ENCODE results near the gene VWDE.

VWDE gene

DNA sequence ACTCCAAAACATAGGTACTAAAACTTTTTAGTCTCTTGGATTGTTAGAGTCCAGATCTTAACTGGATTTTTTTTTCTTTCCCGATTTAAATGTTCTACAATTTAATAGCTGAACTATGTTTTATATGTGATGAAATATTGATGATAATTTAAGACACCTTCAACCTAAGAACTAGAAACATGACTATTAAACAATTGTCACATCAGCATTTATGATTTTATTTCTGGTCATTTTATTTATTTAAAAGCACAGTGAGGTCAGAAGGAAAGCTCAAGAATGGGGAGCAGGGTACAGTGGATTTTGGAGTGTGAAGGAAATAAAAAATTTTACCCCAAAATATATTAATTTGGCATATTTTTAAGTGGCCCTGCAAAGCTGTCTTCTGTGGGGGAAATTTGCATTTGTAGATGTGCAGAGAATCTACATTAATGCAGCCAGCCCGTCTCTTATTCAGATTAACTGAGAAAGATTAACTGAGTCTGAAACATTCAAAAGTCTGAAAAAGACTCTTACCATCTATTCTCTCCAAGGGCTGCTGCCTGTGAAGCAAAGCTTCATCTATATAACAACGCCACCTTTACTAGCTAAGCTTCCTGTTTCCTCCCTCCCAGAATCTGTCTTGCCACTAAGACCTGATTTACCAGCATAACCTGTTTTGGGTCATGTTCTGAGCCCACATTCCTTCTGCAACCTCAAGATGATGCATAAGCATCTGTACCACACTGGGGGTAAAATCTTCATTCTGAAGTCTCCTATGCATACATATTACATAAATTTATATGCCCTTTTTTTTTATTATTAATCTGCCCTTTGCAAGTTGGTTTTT is 106.2 kb downstream of the VWDE start:
- Mint-ChIP-seq H3K36me3 (ENCODE audit: low read depth) (no peaks in the 10 kb centered on the region), H3K9me3 (no peaks in the 10 kb centered on the region), H3K4me3 (no peak overlapping the region), H3K4me1 (ENCODE audit: low read depth) (peaks cover 2% of the 10 kb centered on the region), H3K27me3 (ENCODE audit: low read depth) (peaks cover 6% of the 10 kb centered on the region), H3K27ac (no peak overlapping the region)

DNA sequence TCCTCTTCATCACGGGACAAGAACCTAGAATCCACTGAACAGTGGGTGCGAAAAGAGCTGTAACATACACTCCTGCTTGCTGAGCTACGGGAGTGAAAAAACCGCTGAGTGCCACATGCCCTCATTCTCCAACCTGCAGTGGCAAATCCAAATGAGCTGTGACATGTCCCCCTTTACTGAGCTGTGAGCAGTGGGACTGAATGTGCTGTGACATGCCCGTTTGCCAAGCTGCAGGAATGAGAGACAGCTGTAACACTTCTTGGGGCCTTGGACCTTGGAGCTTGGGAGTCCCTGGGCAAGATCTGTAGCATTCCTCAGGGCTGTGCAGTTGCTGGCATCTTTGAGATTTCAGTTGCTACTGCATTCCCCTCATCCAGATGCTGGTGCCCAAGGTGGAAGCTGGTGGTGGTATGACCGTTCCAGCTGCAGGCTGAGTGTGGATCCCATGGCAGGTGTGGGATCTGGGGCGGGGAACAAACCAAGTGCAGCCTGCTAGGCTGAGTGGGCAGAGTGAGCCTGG is 107.6 kb downstream of the VWDE start:
- Mint-ChIP-seq H3K27me3 (ENCODE audit: low read depth) (peaks cover 6% of the 10 kb centered on the region), H3K27ac (no peak overlapping the region), H3K36me3 (ENCODE audit: low read depth) (no peaks in the 10 kb centered on the region), H3K4me3 (no peak overlapping the region), H3K4me1 (ENCODE audit: low read depth) (peaks cover 2% of the 10 kb centered on the region), H3K9me3 (no peaks in the 10 kb centered on the region)

DNA sequence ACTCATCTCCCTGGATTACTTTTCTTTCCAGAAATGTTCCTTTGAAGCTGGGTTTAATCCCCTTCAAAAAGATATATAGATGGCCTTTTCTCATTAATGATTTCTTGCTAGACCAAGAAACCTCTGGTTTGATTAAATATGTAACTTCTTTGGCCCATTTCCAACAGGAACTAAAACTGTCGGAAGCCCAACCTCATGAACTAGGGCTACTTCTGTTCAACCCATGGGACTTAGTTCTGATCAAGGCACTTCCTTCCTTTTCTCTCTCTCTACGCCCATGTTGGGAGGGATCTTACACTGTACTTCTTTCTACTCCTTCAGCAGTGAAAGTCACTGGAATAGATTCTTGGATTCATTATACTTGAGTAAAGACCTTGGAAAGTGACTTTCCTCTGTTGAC is 109.0 kb downstream of the VWDE start:
- Mint-ChIP-seq H3K4me1 (ENCODE audit: low read depth) (peaks cover 2% of the 10 kb centered on the region), H3K27ac (no peak overlapping the region), H3K4me3 (no peak overlapping the region), H3K27me3 (ENCODE audit: low read depth) (peaks cover 6% of the 10 kb centered on the region), H3K9me3 (peaks cover under 1% of the 10 kb centered on the region), H3K36me3 (ENCODE audit: low read depth) (no peaks in the 10 kb centered on the region)

DNA sequence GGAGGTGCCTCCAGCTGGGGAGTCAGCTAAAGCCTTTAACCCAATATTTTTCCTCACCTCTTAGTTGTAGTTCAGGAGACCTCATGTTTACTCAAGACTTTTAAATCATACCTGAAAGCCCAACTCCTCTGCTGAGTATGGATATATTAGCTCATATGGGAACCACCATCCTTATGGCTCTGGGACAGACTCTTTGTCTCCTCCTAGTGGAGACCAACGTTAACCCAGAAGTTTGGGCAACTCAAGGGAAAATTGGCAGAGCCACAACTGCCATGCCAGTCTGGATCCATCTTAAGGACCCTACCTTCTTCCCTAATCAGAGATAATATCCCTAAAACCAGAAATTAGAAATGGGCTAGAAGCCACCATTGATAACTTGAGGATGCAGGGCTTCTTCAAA is 111.8 kb downstream of the VWDE start:
- Mint-ChIP-seq H3K27ac (no peak overlapping the region), H3K4me1 (ENCODE audit: low read depth) (peaks cover 2% of the 10 kb centered on the region), H3K9me3 (peaks cover 4% of the 10 kb centered on the region), H3K27me3 (ENCODE audit: low read depth) (peaks cover 6% of the 10 kb centered on the region), H3K4me3 (no peak overlapping the region), H3K36me3 (ENCODE audit: low read depth) (no peaks in the 10 kb centered on the region)

DNA sequence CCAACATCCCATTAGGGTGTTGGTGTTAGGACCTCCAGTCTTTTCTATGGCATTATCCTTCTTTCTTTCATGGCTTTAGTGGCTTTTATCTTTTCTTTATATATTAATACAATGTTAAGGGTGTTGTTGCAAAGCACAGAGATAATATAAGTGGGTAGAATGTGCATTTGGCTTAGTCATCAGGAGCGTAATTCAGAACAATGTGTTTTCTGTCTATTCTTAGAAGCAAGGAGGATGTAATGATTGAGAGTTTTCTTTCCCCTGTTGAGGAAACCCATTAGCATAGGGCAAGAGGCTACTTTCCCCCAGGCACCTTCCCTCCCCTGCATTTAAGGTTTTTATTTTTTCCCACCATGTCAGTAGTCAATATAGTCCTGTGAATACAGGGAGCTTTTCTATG is 112.9 kb downstream of the VWDE start:
- H3K27me3 Mint-ChIP-seq (ENCODE audit: low read depth) = peaks cover 6% of the 10 kb centered on the region
- no peak overlapping the region for H3K4me3 Mint-ChIP-seq
- H3K27ac Mint-ChIP-seq = no peak overlapping the region
- H3K36me3 Mint-ChIP-seq (ENCODE audit: low read depth) = no peaks in the 10 kb centered on the region
- H3K9me3 Mint-ChIP-seq = peaks cover 4% of the 10 kb centered on the region
- H3K4me1 Mint-ChIP-seq (ENCODE audit: low read depth) = peaks cover 2% of the 10 kb centered on the region

DNA sequence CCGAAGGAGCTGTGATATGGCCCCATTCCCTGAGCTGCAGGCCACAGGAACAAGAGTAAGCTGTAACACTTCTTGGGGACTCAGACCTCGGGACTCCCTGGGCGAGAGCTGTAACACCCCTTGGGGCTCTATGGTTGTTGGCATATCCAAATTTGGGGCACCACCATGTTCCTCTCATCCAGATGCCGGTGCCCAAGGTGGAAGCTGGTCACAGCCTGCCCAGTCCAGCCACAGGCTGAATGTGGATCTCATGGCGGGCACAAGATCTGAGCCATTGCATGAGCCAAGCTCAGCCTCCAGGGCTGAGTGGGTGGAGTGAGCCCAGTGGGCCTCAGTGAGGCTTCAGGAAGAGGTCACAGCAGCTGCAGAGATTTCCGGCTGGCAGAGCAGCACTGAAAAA is 113.7 kb downstream of the VWDE start:
- no peak overlapping the region for H3K27ac Mint-ChIP-seq
- H3K9me3 Mint-ChIP-seq = peaks cover 4% of the 10 kb centered on the region
- peaks cover 4% of the 10 kb centered on the region for H3K27me3 Mint-ChIP-seq (ENCODE audit: low read depth)
- no peak overlapping the region for H3K4me3 Mint-ChIP-seq
- no peaks in the 10 kb centered on the region for H3K36me3 Mint-ChIP-seq (ENCODE audit: low read depth)
- peaks cover 2% of the 10 kb centered on the region for H3K4me1 Mint-ChIP-seq (ENCODE audit: low read depth)

DNA sequence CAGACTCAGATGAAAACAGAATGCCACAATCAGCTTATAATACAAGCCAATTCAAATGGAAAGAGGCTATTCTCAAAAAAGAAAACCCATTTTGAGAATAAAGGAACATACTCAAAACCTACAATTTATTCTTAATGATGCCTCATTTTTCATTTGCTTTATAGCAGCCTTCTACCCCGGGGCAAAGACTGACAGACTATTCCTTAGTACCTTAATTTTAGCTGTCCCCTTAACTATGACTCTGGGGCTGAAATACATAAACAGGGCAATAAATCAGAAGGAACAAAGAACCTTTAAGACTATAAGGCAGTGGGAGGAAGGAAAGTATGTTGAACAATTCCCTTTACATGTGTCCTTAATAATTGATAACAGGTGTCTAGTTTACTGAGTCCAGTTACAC is 115.8 kb downstream of the VWDE start:
- Mint-ChIP-seq H3K27me3 (ENCODE audit: low read depth) (peaks cover 5% of the 10 kb centered on the region), H3K36me3 (ENCODE audit: low read depth) (no peaks in the 10 kb centered on the region), H3K9me3 (peaks cover 4% of the 10 kb centered on the region), H3K4me1 (ENCODE audit: low read depth) (no peaks in the 10 kb centered on the region), H3K27ac (no peak overlapping the region), H3K4me3 (no peak overlapping the region)

DNA sequence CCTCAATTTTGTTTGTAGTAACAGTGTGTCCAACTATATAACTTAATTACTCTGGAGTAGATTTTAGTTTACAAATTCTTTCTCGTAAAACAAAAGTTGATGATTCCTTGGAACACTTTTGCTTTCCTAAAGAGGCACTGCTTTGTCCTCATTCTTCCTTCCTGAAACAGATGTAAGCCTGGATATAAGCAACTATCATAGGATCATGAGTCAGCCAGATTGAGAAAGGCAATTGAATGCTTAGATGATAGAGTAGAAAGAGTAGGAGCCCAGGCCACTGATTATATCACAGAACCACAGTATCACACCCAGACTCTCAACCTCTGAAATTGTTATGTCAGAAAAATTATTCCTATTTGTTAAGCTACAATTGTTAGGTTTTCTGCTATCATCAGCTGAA is 122.6 kb downstream of the VWDE start:
- peaks cover 18% of the 10 kb centered on the region for H3K9me3 Mint-ChIP-seq
- H3K4me1 Mint-ChIP-seq (ENCODE audit: low read depth) = peaks cover 2% of the 10 kb centered on the region
- peaks cover 1% of the 10 kb centered on the region for H3K36me3 Mint-ChIP-seq (ENCODE audit: low read depth)
- no peak overlapping the region for H3K4me3 Mint-ChIP-seq
- no peak overlapping the region for H3K27ac Mint-ChIP-seq
- H3K27me3 Mint-ChIP-seq (ENCODE audit: low read depth) = peaks cover 21% of the 10 kb centered on the region
